Panc1 (cell line): Measurements from ENCODE around the gene BYSL. TPM values are rescaled to one million over a fixed set of nuclear protein-coding genes. Genes with fewer than 3 reads are reported as not detected.

Source experiments
- ATAC-seq: fragments of 200-7000 bp; cut with Tn5 transposase; 2 replicates; pipeline ENCODE4 v1.9.1; 2020; ENCODE audit warnings: mild to moderate bottlenecking, moderate library complexity
- BruUV-seq: library from RNA; stranded (reverse); fragments of 400-500 nt; replicated peaks from 2 replicates; lab custom pipeline; 2021; lab: Mats Ljungman, UMichigan
- CTCF ChIA-PET: fragments of 300-600 bp; sonication (Branson Sonifier 250); formaldehyde crosslinking; loops from one replicate; lab custom pipeline; 2022; ENCODE audit warnings: antibody characterized with exemption; lab: Charles Lee
- POLR2A ChIA-PET: fragments of 300-600 bp; sonication (Branson Sonifier 250); formaldehyde crosslinking; loops from one replicate; lab custom pipeline; 2022; ENCODE audit warnings: antibody characterized with exemption; lab: Charles Lee
- DNase-seq: peaks from one replicate; pipeline ENCODE4 v3.0.0-alpha.2; 2010; ENCODE audit warnings: low read depth, low spot score
- H3K27ac ChIP-seq: 2 replicates; pipeline ENCODE4 v1.5.1; 2011; ENCODE audit warnings: mild to moderate bottlenecking, low read length, inconsistent platforms
- H3K27me3 ChIP-seq: fragments of 200-500 bp; sonication (Bioruptor generic); 2 replicates; pipeline ENCODE4 v1.6.0; 2014; ENCODE audit warnings: low read length, inconsistent platforms; ENCODE audit not compliant: control insufficient read depth, insufficient read depth
- H3K36me3 ChIP-seq: fragments of 200-500 bp; sonication (Bioruptor generic); 2 replicates; pipeline ENCODE4 v1.5.1; 2014; ENCODE audit warnings: inconsistent platforms, mild to moderate bottlenecking, low read length, moderate library complexity; ENCODE audit not compliant: control insufficient read depth, insufficient read depth
- H3K4me1 ChIP-seq: 2 replicates; pipeline ENCODE4 v1.5.1; 2011; ENCODE audit warnings: inconsistent platforms, mild to moderate bottlenecking, low read length, moderate library complexity; ENCODE audit not compliant: control insufficient read depth, insufficient read depth
- H3K4me3 ChIP-seq, 2 experiments: 2 replicates each; pipeline ENCODE4 v1.5.1; 2011 to 2012; ENCODE audit warnings: low read depth in 2 of 2, low read length in 2 of 2, mild to moderate bottlenecking in 2 of 2, inconsistent platforms in 1 of 2, moderate library complexity in 1 of 2
- H3K9me3 ChIP-seq: fragments of 200-500 bp; sonication (Bioruptor generic); 2 replicates; pipeline ENCODE4 v1.5.1; 2014; ENCODE audit warnings: low read depth, mild to moderate bottlenecking, inconsistent platforms, low read length, moderate library complexity; ENCODE audit not compliant: control insufficient read depth, insufficient read depth
- CTCF ChIP-seq: fragments of 450-650 bp; IDR thresholded peaks from 2 replicates; pipeline ENCODE4 v1.5.1; 2017; ENCODE audit warnings: mild to moderate bottlenecking
- POLR2AphosphoS5 ChIP-seq: IDR thresholded peaks from 2 replicates; pipeline ENCODE4 v1.6.1; 2012; ENCODE audit warnings: mild to moderate bottlenecking, low read depth, low read length, moderate library complexity
- REST ChIP-seq, 2 experiments: IDR thresholded peaks; 2 replicates each; pipeline ENCODE4 v1.6.1; 2011 to 2012; ENCODE audit warnings: low read depth in 2 of 2, control low read depth in 1 of 2, low read length in 1 of 2, mild to moderate bottlenecking in 1 of 2, moderate library complexity in 1 of 2; ENCODE audit not compliant: insufficient read depth in 1 of 2
- SIN3A ChIP-seq: IDR thresholded peaks from 2 replicates; pipeline ENCODE4 v1.6.1; 2012; ENCODE audit warnings: low read depth, mild to moderate bottlenecking, low read length, moderate library complexity, borderline replicate concordance; ENCODE audit not compliant: insufficient read depth
- TCF7L2 ChIP-seq: IDR thresholded peaks from 2 replicates; pipeline ENCODE4 v1.6.1; 2011; ENCODE audit warnings: mild to moderate bottlenecking, low read depth, low read length, inconsistent platforms
- in situ Hi-C: cut with HindIII; loops from 2 replicates; pipeline ENCODE4 v1.10.0; 2016; ENCODE audit warnings: low sequenced_read_pairs, low pct_unique_long_range_greater_than_20kb
- intact Hi-C: fragments of 100-400 bp; cut with micrococcal nuclease; formaldehyde crosslinking; loops from one replicate; pipeline ENCODE4 v1.10.0; 2022; ENCODE audit not compliant: unreplicated experiment
- total RNA-seq: library from RNA; stranded (reverse); gene quantifications from one replicate; pipeline ENCODE4 v1.2.1, GENCODE V29; 2021; ENCODE audit not compliant: unreplicated experiment

BYSL gene
- total RNA-seq, 1 experiment from 2014 or later, result 49.1 TPM

- DNase-seq, result no peak
- ChIA-PET CTCF (no interaction called here), POLR2A (no interaction called here)
- Histone ChIP-seq H3K4me1 (0 out of 2 replicates have a peak, but pooled peaks cover 3% of the 10 kb centered on the region), H3K36me3 (no peaks in the 10 kb centered on the region), H3K9me3 (no peaks in the 10 kb centered on the region), H3K27ac (no peak overlapping the region), H3K27me3 (no peaks in the 10 kb centered on the region), H3K4me3 (no peak overlapping the region)
- BruUV-seq, result no TSS peak
- TF ChIP-seq SIN3A (no peak), CTCF (no peak), POLR2AphosphoS5 (no peak), TCF7L2 (no peak), REST (IDR thresholded peaks at IDR 0.05; ENCODE audit: insufficient read depth in 1 of 2, low read depth in 2 of 2, low read length in 1 of 2) (no peak)
- ATAC-seq, result no peak; the same call in 1 of the 2 replicates
- intact Hi-C loops, result no loop called here
- in situ Hi-C loops, result no loop called here
Observed at GRCh38 chr6:41964201-41964887, 43.0 kb downstream of the BYSL start.

GRCh38 chr6:41965429-41966213, 44.3 kb downstream of the BYSL start:
- no TSS peak for BruUV-seq
- no peak overlapping the region for H3K4me3 ChIP-seq
- in situ Hi-C loops, result no loop called here
- no peak for ATAC-seq
- DNase-seq, result no peak
- H3K27ac ChIP-seq, result no peak overlapping the region
- intact Hi-C loops, result no loop called here
- ChIA-PET CTCF (interaction anchor here (0.6 kb wide), 1 partner anchor 23 kb away, joined by 3 read pairs; no protein-coding TSS in a partner anchor), POLR2A (no interaction called here)
- 0 out of 2 replicates have a peak, but pooled peaks cover 3% of the 10 kb centered on the region for H3K4me1 ChIP-seq
- H3K27me3 ChIP-seq, result no peaks in the 10 kb centered on the region
- TF ChIP-seq REST (IDR thresholded peaks at IDR 0.05; ENCODE audit: insufficient read depth in 1 of 2, low read depth in 2 of 2, low read length in 1 of 2), result no peak
- H3K36me3 ChIP-seq, result no peaks in the 10 kb centered on the region
- H3K9me3 ChIP-seq, result no peaks in the 10 kb centered on the region
